SU-DHL-6 (cell line): ENCODE measurements around the gene DNASE1L2.

Experiments used
- H2AFZ ChIP-seq: fragments of 200-600 bp; sonication (generic); 2 replicates; pipeline ENCODE4 v1.6.1; 2014; ENCODE audit warnings: low read depth, mild to moderate bottlenecking, moderate library complexity, mixed read lengths, antibody characterized with exemption, low read length; ENCODE audit not compliant: severe bottlenecking
- H3F3A ChIP-seq: fragments of 200-600 bp; shearing (Covaris generic); 2 replicates; pipeline ENCODE4 v1.6.0; 2016; ENCODE audit warnings: antibody characterized with exemption, mild to moderate bottlenecking; ENCODE audit not compliant: insufficient read depth
- H3K27ac ChIP-seq: fragments of 200-600 bp; sonication (generic); 2 replicates; pipeline ENCODE4 v1.5.1; 2016; ENCODE audit warnings: low read depth, mild to moderate bottlenecking, low read length, moderate library complexity, mixed read lengths
- H3K27me3 ChIP-seq: fragments of 200-600 bp; sonication (generic), shearing (Covaris generic); 2 replicates; pipeline ENCODE4 v1.6.0; 2014; ENCODE audit warnings: mild to moderate bottlenecking, low read length
- H3K36me3 ChIP-seq: fragments of 200-600 bp; sonication (generic); 2 replicates; pipeline ENCODE4 v1.6.1; 2014; ENCODE audit warnings: mild to moderate bottlenecking, low read length, mixed read lengths
- H3K4me2 ChIP-seq: fragments of 300-600, 200-600 bp; shearing (Covaris generic), sonication (generic); 2 replicates; pipeline ENCODE4 v1.6.0; 2014; ENCODE audit warnings: low read length, low read depth, mild to moderate bottlenecking; ENCODE audit not compliant: poor library complexity, severe bottlenecking
- H3K4me3 ChIP-seq: fragments of 200-600 bp; sonication (generic); 2 replicates; pipeline ENCODE4 v1.5.1; 2014; ENCODE audit warnings: antibody characterized with exemption, low read length, mild to moderate bottlenecking, mixed read lengths; ENCODE audit not compliant: insufficient read depth, poor library complexity, severe bottlenecking
- H3K79me2 ChIP-seq: fragments of 200-600 bp; sonication (generic); 2 replicates; pipeline ENCODE4 v1.6.1; 2014; ENCODE audit warnings: mild to moderate bottlenecking, low read length, moderate library complexity; ENCODE audit not compliant: insufficient read depth
- H3K9ac ChIP-seq: fragments of 200-600 bp; sonication (generic); 2 replicates; pipeline ENCODE4 v1.7.0; 2014; ENCODE audit warnings: mild to moderate bottlenecking, low read length
- H3K9me2 ChIP-seq: fragments of 200-600 bp; sonication (generic); replicated peaks from 2 replicates; pipeline ENCODE4 v1.6.1; 2014; ENCODE audit warnings: low read length; ENCODE audit not compliant: insufficient read depth
- H3K9me3 ChIP-seq: fragments of 200-600 bp; sonication (generic); 2 replicates; pipeline ENCODE4 v1.6.1; 2014; ENCODE audit warnings: low read length, mixed read lengths; ENCODE audit not compliant: insufficient read depth
- H4K20me1 ChIP-seq: fragments of 200-600 bp; sonication (generic); 2 replicates; pipeline ENCODE4 v1.6.1; 2014; ENCODE audit warnings: low read depth, mild to moderate bottlenecking, antibody characterized with exemption, low read length, moderate library complexity, mixed read lengths
- EZH2phosphoT487 ChIP-seq: fragments of 200-600 bp; sonication (generic), shearing (Covaris generic); conservative IDR thresholded peaks from 2 replicates; pipeline ENCODE4 v1.6.1; 2018; ENCODE audit warnings: mild to moderate bottlenecking, antibody characterized with exemption, low read length, moderate library complexity, mixed read lengths
- TF ChIP-seq, protein P1 (sequence below): fragments of 200-600 bp; sonication (generic); IDR thresholded peaks from one replicate; pipeline ENCODE4 v1.5.1; 2017; ENCODE audit warnings: antibody characterized with exemption, mild to moderate bottlenecking, low read length, moderate library complexity; ENCODE audit not compliant: insufficient read depth, poor library complexity, severe bottlenecking

Gene DNASE1L2

GRCh38 chr16:2275476-2276367, 39.5 kb downstream of the DNASE1L2 start:
- no peak overlapping the region for H3K9ac ChIP-seq
- H3K27me3 ChIP-seq = no peaks in the 10 kb centered on the region
- H3K79me2 ChIP-seq = no peaks in the 10 kb centered on the region
- no peak overlapping the region for H2AFZ ChIP-seq
- no peaks in the 10 kb centered on the region for H3F3A ChIP-seq
- H3K9me3 ChIP-seq = no peaks in the 10 kb centered on the region
- no peaks in the 10 kb centered on the region for H3K36me3 ChIP-seq
- H3K4me2 ChIP-seq = no peak overlapping the region
- TF ChIP-seq EZH2phosphoT487 = no peak
- TF ChIP-seq, protein P1, sequence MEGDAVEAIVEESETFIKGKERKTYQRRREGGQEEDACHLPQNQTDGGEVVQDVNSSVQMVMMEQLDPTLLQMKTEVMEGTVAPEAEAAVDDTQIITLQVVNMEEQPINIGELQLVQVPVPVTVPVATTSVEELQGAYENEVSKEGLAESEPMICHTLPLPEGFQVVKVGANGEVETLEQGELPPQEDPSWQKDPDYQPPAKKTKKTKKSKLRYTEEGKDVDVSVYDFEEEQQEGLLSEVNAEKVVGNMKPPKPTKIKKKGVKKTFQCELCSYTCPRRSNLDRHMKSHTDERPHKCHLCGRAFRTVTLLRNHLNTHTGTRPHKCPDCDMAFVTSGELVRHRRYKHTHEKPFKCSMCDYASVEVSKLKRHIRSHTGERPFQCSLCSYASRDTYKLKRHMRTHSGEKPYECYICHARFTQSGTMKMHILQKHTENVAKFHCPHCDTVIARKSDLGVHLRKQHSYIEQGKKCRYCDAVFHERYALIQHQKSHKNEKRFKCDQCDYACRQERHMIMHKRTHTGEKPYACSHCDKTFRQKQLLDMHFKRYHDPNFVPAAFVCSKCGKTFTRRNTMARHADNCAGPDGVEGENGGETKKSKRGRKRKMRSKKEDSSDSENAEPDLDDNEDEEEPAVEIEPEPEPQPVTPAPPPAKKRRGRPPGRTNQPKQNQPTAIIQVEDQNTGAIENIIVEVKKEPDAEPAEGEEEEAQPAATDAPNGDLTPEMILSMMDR = no peak
- H4K20me1 ChIP-seq = no peaks in the 10 kb centered on the region
- no peak overlapping the region for H3K4me3 ChIP-seq
- H3K27ac ChIP-seq = no peak overlapping the region
- H3K9me2 ChIP-seq = no peaks in the 10 kb centered on the region

- Histone ChIP-seq H3K4me2 (no peak overlapping the region), H3K79me2 (no peaks in the 10 kb centered on the region), H3K9me3 (no peaks in the 10 kb centered on the region), H3K4me3 (no peak overlapping the region), H3K36me3 (no peaks in the 10 kb centered on the region), H4K20me1 (no peaks in the 10 kb centered on the region), H2AFZ (no peak overlapping the region), H3K27ac (no peak overlapping the region), H3K9me2 (no peaks in the 10 kb centered on the region), H3F3A (no peaks in the 10 kb centered on the region), H3K27me3 (no peaks in the 10 kb centered on the region), H3K9ac (no peak overlapping the region)
- TF ChIP-seq, protein P1 = no peak
- TF ChIP-seq EZH2phosphoT487 = no peak
Observed at GRCh38 chr16:2276368-2277195, 40.3 kb downstream of the DNASE1L2 start.

- Histone ChIP-seq H3K9me2 (no peaks in the 10 kb centered on the region), H3K9ac (no peak overlapping the region), H3K79me2 (no peaks in the 10 kb centered on the region)
Observed at GRCh38 chr16:2277466-2278271, 41.4 kb downstream of the DNASE1L2 start.

More at GRCh38 chr16:2277466-2278271, 41.4 kb downstream of the DNASE1L2 start:
- Histone ChIP-seq H3K4me3 (no peak overlapping the region), H4K20me1 (no peaks in the 10 kb centered on the region), H3K9me3 (no peaks in the 10 kb centered on the region), H3K36me3 (no peaks in the 10 kb centered on the region), H3K4me2 (no peak overlapping the region), H3K27ac (no peak overlapping the region), H2AFZ (no peak overlapping the region), H3F3A (no peaks in the 10 kb centered on the region), H3K27me3 (no peaks in the 10 kb centered on the region)
- TF ChIP-seq EZH2phosphoT487 = no peak
- TF ChIP-seq, protein P1 = no peak
